Hepatocyte (in vitro differentiated cells): ENCODE data around the gene YARS2. TPM values are rescaled to one million over a fixed set of nuclear protein-coding genes. Genes with fewer than 3 reads are reported as not detected.

ENCODE experiments used
- DNase-seq: peaks from one replicate; pipeline ENCODE4 v3.0.0-alpha.2; 2016; ENCODE audit warnings: low spot score
- H2AFZ ChIP-seq: fragments of 200-600 bp; sonication (generic); 2 replicates; pipeline ENCODE4 v1.6.0; 2016; ENCODE audit warnings: antibody characterized with exemption, mild to moderate bottlenecking
- H3K27ac ChIP-seq: fragments of 200-600 bp; sonication (generic); 2 replicates; pipeline ENCODE4 v1.5.1; 2016; ENCODE audit warnings: mild to moderate bottlenecking
- H3K27me3 ChIP-seq: fragments of 200-600 bp; sonication (generic); 2 replicates; pipeline ENCODE4 v1.6.1; 2016
- H3K36me3 ChIP-seq: fragments of 200-600 bp; sonication (generic); replicated peaks from 2 replicates; pipeline ENCODE4 v1.5.1; 2016; ENCODE audit warnings: low read depth; ENCODE audit not compliant: insufficient read depth
- H3K4me1 ChIP-seq: fragments of 200-600 bp; sonication (generic); 2 replicates; pipeline ENCODE4 v1.5.1; 2016; ENCODE audit warnings: mild to moderate bottlenecking, moderate library complexity; ENCODE audit not compliant: insufficient read depth
- H3K4me2 ChIP-seq: fragments of 200-600 bp; sonication (generic); 2 replicates; pipeline ENCODE4 v1.6.0; 2016
- H3K4me3 ChIP-seq: fragments of 200-600 bp; sonication (generic); 2 replicates; pipeline ENCODE4 v1.5.1; 2016; ENCODE audit warnings: mild to moderate bottlenecking
- H3K79me2 ChIP-seq: fragments of 200-600 bp; sonication (generic); 2 replicates; pipeline ENCODE4 v1.6.0; 2017; ENCODE audit warnings: mild to moderate bottlenecking
- H3K9me2 ChIP-seq: fragments of 200-600 bp; sonication (generic); replicated peaks from 2 replicates; pipeline ENCODE4 v1.6.0; 2017; ENCODE audit warnings: mild to moderate bottlenecking; ENCODE audit not compliant: insufficient read depth
- H3K9me3 ChIP-seq: fragments of 200-600 bp; sonication (generic); 2 replicates; pipeline ENCODE4 v1.5.1; 2016; ENCODE audit warnings: low read depth, mild to moderate bottlenecking
- H4K20me1 ChIP-seq: fragments of 200-600 bp; sonication (generic); 2 replicates; pipeline ENCODE4 v1.6.0; 2016; ENCODE audit warnings: mild to moderate bottlenecking; ENCODE audit not compliant: insufficient read depth, poor library complexity, severe bottlenecking
- CTCF ChIP-seq: fragments of 200-600 bp; sonication (generic); IDR thresholded peaks from 2 replicates; pipeline ENCODE4 v1.5.1; 2016; ENCODE audit warnings: antibody characterized with exemption, mild to moderate bottlenecking; ENCODE audit not compliant: poor library complexity
- EZH2 ChIP-seq: fragments of 200-600 bp; sonication (generic); IDR thresholded peaks from 2 replicates; pipeline ENCODE4 v1.6.1; 2016; ENCODE audit warnings: antibody characterized with exemption, mild to moderate bottlenecking, borderline replicate concordance
- EZH2phosphoT487 ChIP-seq: fragments of 200-600 bp; sonication (generic); IDR thresholded peaks from one replicate; pipeline ENCODE4 v1.6.1; 2018; ENCODE audit warnings: antibody characterized with exemption, mild to moderate bottlenecking, low read depth, moderate library complexity; ENCODE audit not compliant: unreplicated experiment, severe bottlenecking
- WGBS: methylation state at CpG from one replicate; pipeline ENCODE4 v1.1.6; 2016; ENCODE audit warnings: low lambda C conversion rate; ENCODE audit errors: missing lambda C conversion rate; 5-methylcytosine and 5-hydroxymethylcytosine counted together
- polyA plus RNA-seq: library from polyadenylated mRNA; unstranded; fragments of >200 nt; fragmentation: Nextera tagmentation; extraction: Ambion mirVana; gene quantifications from 2 replicates; pipeline ENCODE4 v1.2.1, GENCODE V29; 2016
- total RNA-seq: library from RNA; depleted of rRNA; stranded (reverse); fragments of >200 nt; gene quantifications from 2 replicates; pipeline ENCODE4 v1.2.3, GENCODE V29; 2014

YARS2 gene
- total and polyA plus RNA-seq, 2 experiments from 2014 or later, result 34.2 to 34.4 TPM

GRCh38 chr12:32737715-32738114 is 18.0 kb downstream of the YARS2 start:
- TF ChIP-seq EZH2phosphoT487 (no peak), CTCF (no peak), EZH2 (no peak)
- H3K9me2 ChIP-seq, result no peaks in the 10 kb centered on the region
- no peak for DNase-seq
- H3K4me1 ChIP-seq, result no peaks in the 10 kb centered on the region
- no peaks in the 10 kb centered on the region for H3K9me3 ChIP-seq
- H3K79me2 ChIP-seq, result no peaks in the 10 kb centered on the region
- no peak overlapping the region for H3K4me2 ChIP-seq
- no peak overlapping the region for H2AFZ ChIP-seq
- no peak overlapping the region for H3K27ac ChIP-seq
- no peak overlapping the region for H3K4me3 ChIP-seq
- no peaks in the 10 kb centered on the region for H4K20me1 ChIP-seq
- H3K27me3 ChIP-seq, result no peaks in the 10 kb centered on the region
- H3K36me3 ChIP-seq, result peaks cover 4% of the 10 kb centered on the region
- WGBS, result 97% methylated on average over 2 of the region's 2 CpGs

DNA sequence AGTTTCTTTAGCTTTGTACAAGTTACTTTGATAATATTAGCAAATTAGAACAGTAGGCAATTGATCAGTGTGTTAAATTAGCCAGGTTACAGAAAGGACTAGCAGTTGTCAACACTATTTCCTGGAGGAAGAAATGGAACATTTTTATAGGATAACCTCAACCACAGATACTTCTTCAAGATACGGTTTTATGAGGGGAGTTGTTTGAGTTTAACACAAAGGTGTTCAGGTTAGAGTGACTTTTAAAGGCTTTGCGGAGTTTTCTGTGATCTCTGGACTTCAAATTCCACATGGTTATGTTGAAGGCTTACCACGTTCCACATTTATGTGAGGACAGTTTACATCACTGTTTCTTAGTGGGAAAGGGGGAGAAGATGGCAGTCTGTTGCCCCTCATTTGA is 19.3 kb downstream of the YARS2 start:
- H3K4me1 ChIP-seq, result no peaks in the 10 kb centered on the region
- H3K27ac ChIP-seq, result no peak overlapping the region
- H3K36me3 ChIP-seq, result no peaks in the 10 kb centered on the region
- H2AFZ ChIP-seq, result no peak overlapping the region
- H3K9me3 ChIP-seq, result no peaks in the 10 kb centered on the region
- H3K4me2 ChIP-seq, result no peak overlapping the region
- H3K79me2 ChIP-seq, result no peaks in the 10 kb centered on the region
- DNase-seq, result no peak
- H3K4me3 ChIP-seq, result no peak overlapping the region
- H4K20me1 ChIP-seq, result no peaks in the 10 kb centered on the region
- H3K27me3 ChIP-seq, result no peaks in the 10 kb centered on the region
- TF ChIP-seq EZH2, result no peak
- no peak for TF ChIP-seq EZH2phosphoT487
- no peak for TF ChIP-seq CTCF
- 43% methylated on average over 3 of the region's 3 CpGs for WGBS
- no peaks in the 10 kb centered on the region for H3K9me2 ChIP-seq

- no peak overlapping the region for H3K27ac ChIP-seq
- no peak for TF ChIP-seq CTCF
- TF ChIP-seq EZH2phosphoT487, result no peak
- no peak for TF ChIP-seq EZH2
- H2AFZ ChIP-seq, result no peak overlapping the region
- H3K4me3 ChIP-seq, result no peak overlapping the region
- H3K4me1 ChIP-seq, result no peaks in the 10 kb centered on the region
- H3K4me2 ChIP-seq, result no peak overlapping the region
- WGBS, result 97% methylated on average over 1 of the region's 1 CpG
- no peaks in the 10 kb centered on the region for H3K27me3 ChIP-seq
- no peak for DNase-seq
- H4K20me1 ChIP-seq, result no peaks in the 10 kb centered on the region
- H3K9me2 ChIP-seq, result no peaks in the 10 kb centered on the region
- no peaks in the 10 kb centered on the region for H3K36me3 ChIP-seq
- H3K79me2 ChIP-seq, result no peaks in the 10 kb centered on the region
- H3K9me3 ChIP-seq, result no peaks in the 10 kb centered on the region
Measured at GRCh38 chr12:32734952-32735351, 20.7 kb downstream of the YARS2 start.

DNA sequence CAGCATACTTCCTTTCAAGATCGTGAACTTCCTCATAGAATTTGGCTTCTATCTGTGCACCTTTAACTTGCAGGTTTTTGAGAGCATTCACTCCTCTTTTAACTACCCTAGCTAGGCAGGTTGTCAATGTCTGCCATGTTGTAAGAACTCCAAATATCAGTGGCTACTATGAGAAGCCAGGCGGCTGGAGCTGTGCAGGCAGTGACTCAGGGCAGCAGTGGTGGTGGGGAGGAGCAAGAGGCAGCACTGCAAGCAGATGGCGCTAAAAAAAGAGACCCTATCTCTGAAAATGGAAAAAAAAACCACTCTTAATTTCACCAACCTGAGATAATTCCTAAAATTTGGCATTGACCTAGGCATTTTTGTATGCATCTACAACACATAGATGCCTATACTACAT is 28.5 kb downstream of the YARS2 start:
- Histone ChIP-seq H4K20me1 (no peaks in the 10 kb centered on the region), H3K36me3 (no peaks in the 10 kb centered on the region), H3K4me2 (no peak overlapping the region), H3K4me3 (no peak overlapping the region), H2AFZ (no peak overlapping the region), H3K27me3 (no peaks in the 10 kb centered on the region), H3K9me3 (no peaks in the 10 kb centered on the region), H3K9me2 (no peaks in the 10 kb centered on the region), H3K27ac (no peak overlapping the region), H3K79me2 (no peaks in the 10 kb centered on the region), H3K4me1 (no peaks in the 10 kb centered on the region)
- WGBS, result 81% methylated on average over 3 of the region's 3 CpGs
- DNase-seq, result no peak
- TF ChIP-seq CTCF, result no peak
- no peak for TF ChIP-seq EZH2phosphoT487
